C4-2B (cell line): ENCODE data around the gene EPN3.

ENCODE experiments used
- ZFX ChIP-seq: fragments of 450-650 bp; IDR thresholded peaks from 2 replicates; pipeline ENCODE4 v1.6.1; 2017
- TF ChIP-seq, protein P1 (sequence below): fragments of 450-650 bp; conservative IDR thresholded peaks from 2 replicates; pipeline ENCODE4 v1.5.1; 2017; ENCODE audit warnings: mild to moderate bottlenecking

DNA sequence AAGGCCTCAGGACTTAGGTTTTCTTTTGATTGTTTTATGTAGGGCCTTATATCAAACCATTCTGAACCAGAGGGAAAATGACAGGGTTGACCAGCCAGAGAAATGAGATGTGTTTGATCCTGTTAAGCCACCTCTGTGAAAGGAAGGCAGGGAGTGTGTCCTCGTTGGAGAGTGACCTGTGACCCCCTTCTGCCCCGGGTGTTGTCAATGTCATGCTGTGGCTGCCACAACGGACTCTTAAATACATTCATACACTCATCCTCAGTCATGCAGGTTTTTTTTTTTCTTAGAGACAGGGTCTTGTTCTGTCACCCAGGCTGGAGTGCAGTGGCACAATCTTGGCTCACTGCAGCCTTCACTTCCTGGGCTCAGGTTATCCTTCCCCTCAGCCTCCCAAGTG lies 18.1 kb upstream of the EPN3 start:
- TF ChIP-seq, protein P1, sequence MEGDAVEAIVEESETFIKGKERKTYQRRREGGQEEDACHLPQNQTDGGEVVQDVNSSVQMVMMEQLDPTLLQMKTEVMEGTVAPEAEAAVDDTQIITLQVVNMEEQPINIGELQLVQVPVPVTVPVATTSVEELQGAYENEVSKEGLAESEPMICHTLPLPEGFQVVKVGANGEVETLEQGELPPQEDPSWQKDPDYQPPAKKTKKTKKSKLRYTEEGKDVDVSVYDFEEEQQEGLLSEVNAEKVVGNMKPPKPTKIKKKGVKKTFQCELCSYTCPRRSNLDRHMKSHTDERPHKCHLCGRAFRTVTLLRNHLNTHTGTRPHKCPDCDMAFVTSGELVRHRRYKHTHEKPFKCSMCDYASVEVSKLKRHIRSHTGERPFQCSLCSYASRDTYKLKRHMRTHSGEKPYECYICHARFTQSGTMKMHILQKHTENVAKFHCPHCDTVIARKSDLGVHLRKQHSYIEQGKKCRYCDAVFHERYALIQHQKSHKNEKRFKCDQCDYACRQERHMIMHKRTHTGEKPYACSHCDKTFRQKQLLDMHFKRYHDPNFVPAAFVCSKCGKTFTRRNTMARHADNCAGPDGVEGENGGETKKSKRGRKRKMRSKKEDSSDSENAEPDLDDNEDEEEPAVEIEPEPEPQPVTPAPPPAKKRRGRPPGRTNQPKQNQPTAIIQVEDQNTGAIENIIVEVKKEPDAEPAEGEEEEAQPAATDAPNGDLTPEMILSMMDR: no peak
- TF ChIP-seq ZFX: no peak
